ACC112 (cell line): ENCODE measurements around the gene KCNJ10.

Source experiments
- H2AFZ ChIP-seq: fragments of 200-600 bp; sonication (generic); one replicate; pipeline ENCODE4 v1.6.0; 2017; ENCODE audit warnings: antibody characterized with exemption, low read length; ENCODE audit not compliant: unreplicated experiment
- H3K27ac ChIP-seq: fragments of 200-600 bp; sonication (generic); 2 replicates; pipeline ENCODE4 v1.5.1; 2014; ENCODE audit warnings: low read depth, mild to moderate bottlenecking, antibody characterized with exemption, low read length, moderate library complexity
- H3K27me3 ChIP-seq: fragments of 200-600 bp; sonication (generic); 2 replicates; pipeline ENCODE4 v1.6.1; 2014; ENCODE audit warnings: mild to moderate bottlenecking, antibody characterized with exemption, low read length, moderate library complexity, mixed read lengths; ENCODE audit not compliant: insufficient read depth
- H3K36me3 ChIP-seq: fragments of 200-600 bp; sonication (generic); 2 replicates; pipeline ENCODE4 v1.6.1; 2016; ENCODE audit warnings: mild to moderate bottlenecking, antibody characterized with exemption, low read length, moderate library complexity, mixed read lengths; ENCODE audit not compliant: insufficient read depth
- H3K4me1 ChIP-seq: fragments of 200-600 bp; sonication (generic); one replicate; pipeline ENCODE4 v1.6.1; 2016; ENCODE audit warnings: low read length, mixed read lengths; ENCODE audit not compliant: insufficient read depth, unreplicated experiment, control insufficient read depth
- H3K4me3 ChIP-seq: fragments of 200-600 bp; sonication (generic); 2 replicates; pipeline ENCODE4 v1.5.1; 2014; ENCODE audit warnings: mild to moderate bottlenecking, low read depth, low read length
- H3K79me2 ChIP-seq: fragments of 200-600 bp; sonication (generic); one replicate; pipeline ENCODE4 v1.6.0; 2016; ENCODE audit warnings: low read length; ENCODE audit not compliant: control insufficient read depth, unreplicated experiment, insufficient read depth

Gene KCNJ10

GRCh38 chr1:160020196-160020595, 49.8 kb downstream of the KCNJ10 start:
- Histone ChIP-seq H3K79me2 (no peaks in the 10 kb centered on the region), H2AFZ (no peak overlapping the region), H3K4me3 (no peak overlapping the region), H3K4me1 (peaks cover 9% of the 10 kb centered on the region), H3K27me3 (0 out of 2 replicates have a peak, but pooled peaks cover 3% of the 10 kb centered on the region), H3K36me3 (no peaks in the 10 kb centered on the region), H3K27ac (no peak overlapping the region)

- Histone ChIP-seq H3K27me3 (0 out of 2 replicates have a peak, but pooled peaks cover 3% of the 10 kb centered on the region), H2AFZ (no peak overlapping the region), H3K4me1 (peaks cover 9% of the 10 kb centered on the region), H3K4me3 (peak overlapping the region; percentile 19; the same call in 1 of the 2 replicates), H3K79me2 (no peaks in the 10 kb centered on the region), H3K36me3 (no peaks in the 10 kb centered on the region), H3K27ac (no peak overlapping the region)
Observed at GRCh38 chr1:160018900-160019299, 51.1 kb downstream of the KCNJ10 start.

GRCh38 chr1:160018347-160018746, 51.6 kb downstream of the KCNJ10 start:
- Histone ChIP-seq H3K27me3 (0 out of 2 replicates have a peak, but pooled peaks cover 3% of the 10 kb centered on the region), H3K27ac (no peak overlapping the region)

GRCh38 chr1:160017592-160017991, 52.4 kb downstream of the KCNJ10 start:
- Histone ChIP-seq H3K4me1 (peaks cover 9% of the 10 kb centered on the region), H3K79me2 (no peaks in the 10 kb centered on the region), H3K4me3 (no peak overlapping the region), H3K27me3 (0 out of 2 replicates have a peak, but pooled peaks cover 3% of the 10 kb centered on the region), H3K27ac (no peak overlapping the region), H3K36me3 (no peaks in the 10 kb centered on the region), H2AFZ (no peak overlapping the region)

More at GRCh38 chr1:160018347-160018746, 51.6 kb downstream of the KCNJ10 start:
- no peaks in the 10 kb centered on the region for H3K79me2 ChIP-seq
- no peak overlapping the region for H2AFZ ChIP-seq
- no peak overlapping the region for H3K4me3 ChIP-seq
- peaks cover 9% of the 10 kb centered on the region for H3K4me1 ChIP-seq
- H3K36me3 ChIP-seq: no peaks in the 10 kb centered on the region

GRCh38 chr1:160011781-160012180, 58.2 kb downstream of the KCNJ10 start:
- no peaks in the 10 kb centered on the region for H3K79me2 ChIP-seq
- no peaks in the 10 kb centered on the region for H3K4me1 ChIP-seq
- no peak overlapping the region for H3K27ac ChIP-seq
- no peaks in the 10 kb centered on the region for H3K27me3 ChIP-seq
- no peak overlapping the region for H2AFZ ChIP-seq
- no peaks in the 10 kb centered on the region for H3K36me3 ChIP-seq
- H3K4me3 ChIP-seq: no peak overlapping the region

GRCh38 chr1:160009801-160010200, 60.2 kb downstream of the KCNJ10 start:
- no peak overlapping the region for H3K27ac ChIP-seq
- H3K4me1 ChIP-seq: no peaks in the 10 kb centered on the region
- H3K79me2 ChIP-seq: no peaks in the 10 kb centered on the region
- H2AFZ ChIP-seq: no peak overlapping the region
- H3K36me3 ChIP-seq: no peaks in the 10 kb centered on the region
- H3K4me3 ChIP-seq: no peak overlapping the region
- H3K27me3 ChIP-seq: no peaks in the 10 kb centered on the region

- Histone ChIP-seq H3K4me1 (no peaks in the 10 kb centered on the region), H3K36me3 (no peaks in the 10 kb centered on the region), H3K27me3 (no peaks in the 10 kb centered on the region), H3K79me2 (no peaks in the 10 kb centered on the region), H2AFZ (no peak overlapping the region), H3K27ac (no peak overlapping the region), H3K4me3 (no peak overlapping the region)
Observed at GRCh38 chr1:160009081-160009480, 60.9 kb downstream of the KCNJ10 start.

- no peak overlapping the region for H3K27ac ChIP-seq
- H2AFZ ChIP-seq: no peak overlapping the region
- no peak overlapping the region for H3K4me3 ChIP-seq
- H3K4me1 ChIP-seq: no peaks in the 10 kb centered on the region
- no peaks in the 10 kb centered on the region for H3K79me2 ChIP-seq
- H3K27me3 ChIP-seq: no peaks in the 10 kb centered on the region
- H3K36me3 ChIP-seq: no peaks in the 10 kb centered on the region
Observed at GRCh38 chr1:160007577-160008200, 62.3 kb downstream of the KCNJ10 start.

GRCh38 chr1:160006312-160006940, 63.5 kb downstream of the KCNJ10 start:
- no peaks in the 10 kb centered on the region for H3K27me3 ChIP-seq
- no peak overlapping the region for H3K27ac ChIP-seq
- H3K4me3 ChIP-seq: no peak overlapping the region
- no peaks in the 10 kb centered on the region for H3K79me2 ChIP-seq
- H3K4me1 ChIP-seq: no peaks in the 10 kb centered on the region
- H2AFZ ChIP-seq: no peak overlapping the region
- H3K36me3 ChIP-seq: no peaks in the 10 kb centered on the region

- Histone ChIP-seq H3K4me3 (no peak overlapping the region), H3K27ac (no peak overlapping the region), H3K4me1 (no peaks in the 10 kb centered on the region), H3K79me2 (no peaks in the 10 kb centered on the region), H3K36me3 (no peaks in the 10 kb centered on the region), H3K27me3 (no peaks in the 10 kb centered on the region), H2AFZ (no peak overlapping the region)
Observed at GRCh38 chr1:160005070-160005469, 64.9 kb downstream of the KCNJ10 start.

GRCh38 chr1:160004425-160004824, 65.5 kb downstream of the KCNJ10 start:
- no peaks in the 10 kb centered on the region for H3K79me2 ChIP-seq
- peaks cover under 1% of the 10 kb centered on the region for H3K4me1 ChIP-seq
- H3K27ac ChIP-seq: no peak overlapping the region
- H2AFZ ChIP-seq: no peak overlapping the region
- H3K4me3 ChIP-seq: no peak overlapping the region
- no peaks in the 10 kb centered on the region for H3K27me3 ChIP-seq
- no peaks in the 10 kb centered on the region for H3K36me3 ChIP-seq
